GM12874 (cell line): ENCODE measurements around the gene CEACAM16.

Experiments
- CTCF ChIP-seq: IDR thresholded peaks from 2 replicates; pipeline ENCODE4 v1.5.1; 2011; ENCODE audit warnings: low read depth, mild to moderate bottlenecking, control low read depth, low read length, moderate library complexity; ENCODE audit not compliant: insufficient read depth

The CEACAM16 gene

GRCh38 chr19:44689290-44690130, 9.4 kb upstream of the CEACAM16 start:
- TF ChIP-seq CTCF: peak; percentile 96

GRCh38 chr19:44690131-44690440, 8.9 kb upstream of the CEACAM16 start:
- TF ChIP-seq CTCF: no peak

GRCh38 chr19:44692379-44692721, 6.6 kb upstream of the CEACAM16 start:
- no peak for TF ChIP-seq CTCF

GRCh38 chr19:44694184-44694579, 4.8 kb upstream of the CEACAM16 start:
- TF ChIP-seq CTCF: peak; percentile 53

GRCh38 chr19:44696939-44697669, 1.8 kb upstream of the CEACAM16 start:
- no peak for TF ChIP-seq CTCF

- TF ChIP-seq CTCF: no peak
Observed at GRCh38 chr19:44697670-44698034, 1.3 kb upstream of the CEACAM16 start.

- TF ChIP-seq CTCF: no peak
Observed at GRCh38 chr19:44700547-44700946, 1.6 kb downstream of the CEACAM16 start.
